Measurements from ENCODE around the gene GABRP. TPM values are rescaled to one million over a fixed set of nuclear protein-coding genes. Genes with fewer than 3 reads are reported as not detected.

Gene GABRP
- total RNA-seq, 2 donors from 2014 or later, result 4.8 to 5.5 TPM

DNA sequence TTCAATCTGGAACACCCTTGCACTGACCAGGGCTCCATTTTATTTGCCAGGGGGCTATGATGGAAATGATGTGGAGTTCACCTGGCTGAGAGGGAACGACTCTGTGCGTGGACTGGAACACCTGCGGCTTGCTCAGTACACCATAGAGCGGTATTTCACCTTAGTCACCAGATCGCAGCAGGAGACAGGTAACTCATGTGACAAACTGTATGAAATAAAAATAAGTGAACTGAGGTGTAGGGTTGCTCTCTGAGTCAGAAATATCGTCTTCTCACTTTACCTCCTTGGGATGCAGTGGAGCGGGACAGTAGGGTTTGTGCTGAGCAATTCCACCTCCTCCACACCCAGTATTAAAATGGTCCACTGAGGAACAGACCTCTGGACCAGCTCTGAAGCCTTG, 22.1 kb downstream of the GABRP start:
- no peak overlapping the region for H3K27ac ChIP-seq
- 93% methylated on average over 7 of the region's 7 CpGs for whole genome bisulfite sequencing

GRCh38 chr5:170809551-170809950, 26.0 kb downstream of the GABRP start:
- DNase-seq (ENCODE audit: low spot score), result no peak
- Histone ChIP-seq H3K27me3 (replicated peaks; ENCODE audit: insufficient read depth) (no peaks in the 10 kb centered on the region), H3K27ac (no peak overlapping the region), H3K36me3 (no peaks in the 10 kb centered on the region), H3K4me3 (no peak overlapping the region), H3K9me3 (no peaks in the 10 kb centered on the region), H3K4me1 (replicated peaks) (no peaks in the 10 kb centered on the region)
- intact Hi-C loops (cut with DNase I), result no loop called here
- peak in 3 of 4 experiments; percentile 24 to 41 (median 33) for TF ChIP-seq CTCF (IDR thresholded peaks at IDR 0.05)
- no peak for TF ChIP-seq POLR2A (IDR thresholded peaks at IDR 0.05)
- WGBS, result 81% methylated on average over 7 of the region's 7 CpGs

More for the DNA sequence above, 22.1 kb downstream of the GABRP start:
- H3K4me1 ChIP-seq (replicated peaks), result no peaks in the 10 kb centered on the region
- H3K9me3 ChIP-seq, result no peaks in the 10 kb centered on the region
- H3K27me3 ChIP-seq (replicated peaks; ENCODE audit: insufficient read depth), result no peaks in the 10 kb centered on the region
- TF ChIP-seq POLR2A (IDR thresholded peaks at IDR 0.05) (no peak), CTCF (IDR thresholded peaks at IDR 0.05) (no peak), POLR2AphosphoS5 (IDR thresholded peaks at IDR 0.05) (no peak)
- intact Hi-C loops (cut with DNase I), result no loop called here
- no peaks in the 10 kb centered on the region for H3K36me3 ChIP-seq
- no peak for DNase-seq (ENCODE audit: low spot score)
- H3K4me3 ChIP-seq, result no peak overlapping the region

DNA sequence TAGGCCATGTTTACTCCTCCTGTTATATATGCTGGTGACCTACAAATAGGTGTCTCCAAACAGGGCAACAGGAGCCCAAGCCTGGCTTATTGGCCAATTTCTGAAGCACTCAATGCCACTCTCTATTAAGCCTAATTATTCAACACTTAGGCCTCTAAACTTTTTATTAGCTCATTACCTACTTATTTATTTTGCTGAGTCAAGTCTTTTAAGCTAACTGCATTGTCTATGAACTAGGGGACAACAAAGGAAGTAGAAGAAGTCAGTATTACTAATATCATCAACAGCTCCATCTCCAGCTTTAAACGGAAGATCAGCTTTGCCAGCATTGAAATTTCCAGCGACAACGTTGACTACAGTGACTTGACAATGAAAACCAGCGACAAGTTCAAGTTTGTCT, 28.2 kb downstream of the GABRP start:
- Histone ChIP-seq H3K4me3 (no peak overlapping the region), H3K4me1 (replicated peaks) (no peaks in the 10 kb centered on the region), H3K36me3 (no peaks in the 10 kb centered on the region), H3K9me3 (no peaks in the 10 kb centered on the region), H3K27me3 (replicated peaks; ENCODE audit: insufficient read depth) (no peaks in the 10 kb centered on the region), H3K27ac (no peak overlapping the region)
- intact Hi-C loops (cut with DNase I), result no loop called here
- no peak for DNase-seq (ENCODE audit: low spot score)
- 94% methylated on average over 4 of the region's 4 CpGs for WGBS
- no peak for TF ChIP-seq POLR2AphosphoS5 (IDR thresholded peaks at IDR 0.05)
- TF ChIP-seq CTCF (IDR thresholded peaks at IDR 0.05), result no peak
- no peak for TF ChIP-seq POLR2A (IDR thresholded peaks at IDR 0.05)

DNA sequence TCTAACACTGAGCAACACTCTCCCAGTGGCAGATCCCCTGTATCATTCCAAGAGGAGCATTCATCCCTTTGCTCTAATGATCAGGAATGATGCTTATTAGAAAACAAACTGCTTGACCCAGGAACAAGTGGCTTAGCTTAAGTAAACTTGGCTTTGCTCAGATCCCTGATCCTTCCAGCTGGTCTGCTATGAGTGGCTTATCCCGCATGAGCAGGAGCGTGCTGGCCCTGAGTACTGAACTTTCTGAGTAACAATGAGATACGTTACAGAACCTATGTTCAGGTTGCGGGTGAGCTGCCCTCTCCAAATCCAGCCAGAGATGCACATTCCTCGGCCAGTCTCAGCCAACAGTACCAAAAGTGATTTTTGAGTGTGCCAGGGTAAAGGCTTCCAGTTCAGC, 29.7 kb downstream of the GABRP start:
- Histone ChIP-seq H3K27ac (no peak overlapping the region), H3K4me1 (replicated peaks) (no peaks in the 10 kb centered on the region), H3K9me3 (no peaks in the 10 kb centered on the region), H3K36me3 (no peaks in the 10 kb centered on the region), H3K4me3 (no peak overlapping the region), H3K27me3 (replicated peaks; ENCODE audit: insufficient read depth) (no peaks in the 10 kb centered on the region)
- DNase-seq (ENCODE audit: low spot score), result no peak
- intact Hi-C loops (cut with DNase I), result no loop called here
- TF ChIP-seq CTCF (IDR thresholded peaks at IDR 0.05) (no peak), POLR2A (IDR thresholded peaks at IDR 0.05) (no peak), POLR2AphosphoS5 (IDR thresholded peaks at IDR 0.05) (no peak)
- WGBS, result 90% methylated on average over 5 of the region's 5 CpGs

- H3K4me1 ChIP-seq (replicated peaks), result no peaks in the 10 kb centered on the region
- no peak overlapping the region for H3K27ac ChIP-seq
- TF ChIP-seq POLR2A (IDR thresholded peaks at IDR 0.05) (no peak), CTCF (IDR thresholded peaks at IDR 0.05) (no peak)
- intact Hi-C loops (cut with DNase I), result no loop called here
- WGBS, result 77% methylated on average over 3 of the region's 3 CpGs
- no peak for DNase-seq (ENCODE audit: low spot score)
- H3K9me3 ChIP-seq, result no peaks in the 10 kb centered on the region
- no peak overlapping the region for H3K4me3 ChIP-seq
- no peaks in the 10 kb centered on the region for H3K27me3 ChIP-seq (replicated peaks; ENCODE audit: insufficient read depth)
- H3K36me3 ChIP-seq, result no peaks in the 10 kb centered on the region
These were observed 33.7 kb downstream of the GABRP start for GRCh38 chr5:170817195-170817594.

All from prostate gland (tissue), 2 donors.